ENCODE data around the gene ZC3H12D.
A peak's percentile ranks its signal among the peaks of the same experiment; 100 is the strongest.
"Not testable (repeated sequence)": the region's sequence is repeated elsewhere in the genome, so short reads cannot be mapped to it uniquely, and the experiment has no call there.

The ZC3H12D gene

DNA sequence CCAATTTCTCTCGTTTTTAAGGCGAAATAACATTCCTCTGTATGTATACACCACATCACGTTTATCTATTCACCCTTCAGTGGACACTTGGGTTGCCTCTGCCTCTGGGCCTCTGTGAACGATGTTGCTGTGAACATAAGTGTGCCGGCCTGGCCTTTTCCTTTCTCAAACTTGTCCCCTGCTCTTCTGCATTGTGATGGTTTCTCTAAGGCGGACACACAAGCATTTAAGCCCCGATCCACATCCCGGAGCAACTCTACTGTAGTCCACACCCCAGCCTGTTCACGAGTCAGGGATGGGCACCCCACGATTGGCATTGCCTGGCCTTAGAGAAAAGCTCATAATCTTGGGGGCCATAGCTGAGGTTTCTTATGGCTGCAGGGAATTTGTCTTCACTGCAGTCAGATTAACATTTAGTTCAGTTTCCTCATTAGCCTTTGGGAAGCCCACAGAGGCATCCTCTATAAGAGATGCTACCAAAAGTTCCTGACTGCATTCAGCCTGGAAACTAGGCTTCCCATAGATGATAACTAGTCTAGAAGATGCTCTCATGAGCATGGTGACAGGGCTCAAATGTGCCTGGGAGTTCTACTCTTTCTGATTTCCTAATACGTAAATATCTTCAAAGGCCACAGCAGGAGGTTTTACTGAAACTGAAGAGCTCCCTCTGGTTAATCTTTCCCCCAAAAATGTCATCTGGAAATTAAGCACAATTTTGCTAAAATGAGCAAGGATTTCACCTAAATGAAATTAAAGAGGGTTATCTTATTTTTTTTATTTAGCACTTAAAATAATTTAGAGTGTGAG lies 762 bp downstream of the ZC3H12D start:
- no peak for DNase-seq
- ATAC-seq = no peak

DNA sequence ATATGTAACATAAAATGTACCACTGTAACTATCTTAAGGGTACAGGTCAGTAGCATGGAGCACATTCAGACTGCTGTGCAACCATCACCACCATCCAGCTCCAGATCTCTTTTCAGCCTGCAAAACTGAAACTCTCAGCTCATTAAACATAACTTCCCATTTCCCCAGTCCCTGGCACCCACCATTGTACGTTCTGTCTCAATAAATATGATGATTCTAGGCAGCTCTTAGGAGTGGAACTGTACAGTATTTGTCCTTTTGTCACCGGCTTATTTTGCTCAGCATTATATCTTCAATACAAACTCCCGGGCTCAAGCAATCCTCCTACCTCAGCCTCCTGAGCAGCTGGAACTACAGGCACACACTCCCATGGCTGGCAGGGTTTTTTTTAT lies 1.5 kb downstream of the ZC3H12D start:
- no peak for ATAC-seq
- no peak for DNase-seq

DNA sequence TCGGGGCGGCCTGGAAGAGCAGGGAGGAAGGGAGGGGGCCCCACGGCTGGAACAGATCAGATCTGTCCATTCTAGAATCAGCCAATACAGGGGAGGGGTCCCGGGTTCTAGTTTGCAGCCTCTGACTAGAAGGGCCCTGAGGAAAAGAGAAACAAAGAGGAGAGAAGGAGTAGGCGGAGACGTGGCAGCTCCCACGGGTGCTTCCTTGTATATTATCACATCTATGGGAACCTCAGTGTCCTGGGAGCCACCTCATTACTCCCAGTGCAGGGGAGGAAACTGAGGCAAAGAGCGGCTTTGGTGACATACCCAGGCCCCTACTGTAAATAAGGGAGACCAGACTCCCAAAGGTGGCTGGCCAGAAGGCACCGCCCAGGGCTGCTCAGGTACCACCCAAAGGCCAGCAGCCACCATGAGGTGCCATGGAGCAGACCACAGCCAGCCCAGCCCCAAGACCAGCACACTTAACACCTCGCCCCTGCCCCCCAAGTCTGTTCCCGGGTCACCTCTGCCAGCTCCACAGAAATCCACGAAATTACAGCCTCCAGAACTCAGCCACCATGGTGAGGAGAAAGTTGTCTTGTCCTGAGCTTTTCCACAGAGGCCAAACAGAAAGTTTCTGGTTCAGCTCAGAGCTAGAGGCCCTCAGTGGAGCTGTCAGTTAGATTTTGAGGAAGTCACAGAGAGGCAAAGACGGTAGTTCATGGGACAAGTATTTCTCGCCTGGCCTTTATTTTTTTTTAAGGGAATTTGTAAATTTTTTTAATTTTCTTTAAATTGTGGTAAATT lies 2.1 kb downstream of the ZC3H12D start:
- ATAC-seq (no peak), DNase-seq (peak; percentile 46)

DNA sequence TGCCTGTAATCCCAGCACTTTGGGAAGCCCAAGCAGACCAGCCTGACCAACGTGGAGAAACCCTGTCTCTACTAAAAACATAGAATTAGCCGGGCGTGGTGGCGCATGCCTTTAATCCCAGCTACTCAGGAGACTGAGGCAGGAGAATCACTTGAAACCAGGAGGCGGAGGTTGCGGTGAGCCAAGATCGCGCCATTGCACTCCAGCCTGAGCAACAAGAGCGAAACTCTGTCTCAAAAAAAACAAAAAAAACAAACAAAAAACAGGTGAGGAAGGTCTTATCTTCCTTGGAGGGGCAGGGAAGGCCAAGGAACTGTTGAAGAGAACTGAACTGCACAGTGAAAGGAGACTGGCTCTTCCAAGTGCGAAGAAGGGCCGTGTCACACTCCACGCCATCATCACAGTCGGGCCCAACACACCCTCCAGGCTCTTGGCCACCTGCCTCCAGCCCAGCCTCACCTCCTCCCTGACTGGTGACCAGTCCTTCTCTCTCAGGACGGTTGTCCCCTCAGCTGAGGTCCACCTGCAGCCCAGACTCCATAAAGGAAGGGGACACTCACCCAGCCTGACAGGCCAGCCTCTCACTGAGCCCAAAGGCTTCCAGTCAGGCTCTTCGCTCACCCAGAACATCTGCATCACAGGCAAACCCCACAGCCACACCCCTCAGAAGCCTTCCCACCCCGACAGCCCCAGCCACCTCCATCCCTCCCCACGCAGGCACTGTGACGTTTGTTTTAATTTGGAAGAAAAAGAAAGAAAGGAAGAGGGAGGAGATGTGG lies 4.1 kb downstream of the ZC3H12D start:
- ATAC-seq (peak; percentile 14), DNase-seq (peak; percentile 59)

DNA sequence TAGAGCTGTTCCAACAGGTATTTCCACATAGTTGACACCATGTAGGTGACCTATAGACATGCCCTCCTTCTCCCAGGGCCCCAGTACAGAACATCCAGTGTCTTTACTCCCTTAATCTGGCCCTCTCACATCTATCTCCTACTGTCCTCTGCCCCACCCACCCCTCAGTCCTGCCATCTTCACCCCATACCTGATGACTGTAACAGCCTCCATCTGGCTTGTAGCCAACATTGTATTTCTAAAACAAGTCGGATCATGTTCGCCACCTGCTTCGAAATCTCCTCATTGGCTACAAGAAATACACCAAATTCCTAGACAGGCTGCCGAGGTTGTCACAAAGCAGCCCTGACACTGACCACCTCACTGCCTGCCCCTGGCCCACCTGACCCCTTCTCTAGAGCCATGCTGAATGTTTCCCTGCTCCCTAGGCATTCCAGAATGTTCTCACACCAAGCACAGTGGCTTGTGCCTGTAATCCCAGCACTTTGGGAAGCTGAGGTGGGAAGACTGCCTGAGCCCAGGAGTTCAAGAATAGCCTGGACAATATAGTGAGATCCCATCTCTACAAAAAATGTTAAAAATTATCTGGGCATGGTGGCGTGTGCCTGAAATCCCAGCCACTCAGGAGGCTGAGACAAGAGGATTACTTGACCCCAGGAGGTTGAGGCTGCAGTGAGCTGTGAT lies 6.0 kb downstream of the ZC3H12D start:
- DNase-seq (no peak), ATAC-seq (no peak)

DNA sequence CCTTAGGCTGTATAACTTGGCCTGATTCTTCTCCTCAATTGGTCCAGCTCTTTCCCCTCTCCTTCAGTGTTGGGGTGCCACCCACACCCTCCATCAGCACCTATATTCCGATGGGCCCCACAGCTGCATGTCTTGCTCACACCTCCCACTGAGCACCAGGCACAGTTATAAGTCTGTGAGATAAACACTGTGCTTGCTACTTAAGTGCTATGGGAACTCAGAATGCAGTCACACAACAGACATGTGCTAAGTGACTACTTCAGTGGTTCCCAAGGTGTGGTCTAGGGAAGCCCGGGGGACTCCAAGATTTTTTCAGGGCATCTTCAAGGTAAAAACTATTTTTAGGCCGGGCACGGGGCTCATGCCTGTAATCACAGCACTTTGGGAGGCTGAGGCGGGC lies 7.3 kb downstream of the ZC3H12D start:
- ATAC-seq (no peak), DNase-seq (no peak)

DNA sequence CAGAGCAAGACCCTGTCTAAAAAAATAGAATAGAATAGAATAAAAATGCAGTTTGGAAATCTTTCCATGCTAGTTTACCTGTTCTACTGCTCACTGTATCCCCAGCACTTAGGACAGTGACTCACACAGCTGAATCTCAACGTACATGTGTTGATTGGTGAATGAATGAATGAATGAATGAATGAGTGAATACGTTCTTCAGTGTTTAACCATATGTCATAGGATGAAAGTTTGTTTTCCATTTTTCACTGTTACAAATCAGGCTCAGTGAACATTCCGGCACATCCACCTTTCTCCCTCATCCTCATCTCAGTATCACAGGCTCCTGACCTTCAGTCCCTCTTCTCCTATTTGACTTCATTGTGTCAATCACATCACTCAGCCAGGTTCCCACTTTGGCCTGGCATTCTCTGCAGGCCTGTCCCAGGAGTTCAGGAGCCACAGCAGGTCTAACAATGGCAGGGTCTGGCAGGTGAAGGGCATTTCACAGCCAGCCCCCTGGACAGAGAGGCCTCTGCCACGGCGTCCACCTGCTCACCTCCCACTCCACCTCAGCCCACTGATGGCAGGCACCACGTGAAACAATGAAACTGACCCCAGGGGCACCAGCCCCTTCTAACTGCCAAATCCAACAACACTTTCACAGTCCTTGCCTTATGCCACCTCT lies 7.9 kb downstream of the ZC3H12D start:
- ATAC-seq (no peak), DNase-seq (no peak)

DNA sequence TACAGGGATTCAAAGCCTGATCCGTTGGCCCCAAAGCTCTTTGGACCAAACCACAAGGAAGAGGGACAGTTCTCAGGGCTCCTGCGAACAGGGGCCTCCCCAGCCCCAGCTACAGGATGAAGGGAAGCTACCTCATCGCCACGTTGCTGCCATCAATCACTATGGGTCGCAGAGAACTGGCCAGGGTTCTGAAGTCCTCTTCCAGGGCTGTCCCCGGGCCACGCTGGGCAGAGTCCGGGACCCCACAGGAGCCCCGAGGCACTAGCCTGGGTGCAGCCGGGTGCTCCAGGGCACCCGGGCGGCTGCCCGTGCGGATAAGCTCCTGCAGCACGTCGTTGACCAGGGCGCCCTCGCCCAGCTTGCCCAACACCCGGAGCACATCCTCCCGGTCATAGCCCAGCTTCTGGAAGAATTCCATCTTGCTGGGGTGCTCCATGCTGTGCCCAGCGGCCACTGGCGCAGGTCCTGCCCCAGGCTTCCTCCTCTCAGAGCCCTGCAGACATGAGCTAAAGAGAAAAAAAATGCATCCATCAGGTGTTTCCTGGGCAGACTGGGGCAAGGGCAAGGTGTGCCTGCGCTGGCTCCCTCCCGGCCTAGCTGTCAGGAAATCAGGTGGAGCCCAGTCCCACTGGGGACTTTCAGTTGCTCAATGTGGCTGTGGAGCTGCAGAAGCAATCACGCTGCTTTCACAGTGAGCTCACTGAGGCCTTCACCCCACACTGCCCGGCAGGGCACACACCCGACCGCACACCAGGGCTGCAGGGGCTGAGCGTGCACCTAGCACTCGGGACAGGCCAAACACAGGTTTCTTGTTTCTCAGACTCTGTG lies 10.5 kb downstream of the ZC3H12D start:
- ATAC-seq (no peak), DNase-seq (no peak)

DNA sequence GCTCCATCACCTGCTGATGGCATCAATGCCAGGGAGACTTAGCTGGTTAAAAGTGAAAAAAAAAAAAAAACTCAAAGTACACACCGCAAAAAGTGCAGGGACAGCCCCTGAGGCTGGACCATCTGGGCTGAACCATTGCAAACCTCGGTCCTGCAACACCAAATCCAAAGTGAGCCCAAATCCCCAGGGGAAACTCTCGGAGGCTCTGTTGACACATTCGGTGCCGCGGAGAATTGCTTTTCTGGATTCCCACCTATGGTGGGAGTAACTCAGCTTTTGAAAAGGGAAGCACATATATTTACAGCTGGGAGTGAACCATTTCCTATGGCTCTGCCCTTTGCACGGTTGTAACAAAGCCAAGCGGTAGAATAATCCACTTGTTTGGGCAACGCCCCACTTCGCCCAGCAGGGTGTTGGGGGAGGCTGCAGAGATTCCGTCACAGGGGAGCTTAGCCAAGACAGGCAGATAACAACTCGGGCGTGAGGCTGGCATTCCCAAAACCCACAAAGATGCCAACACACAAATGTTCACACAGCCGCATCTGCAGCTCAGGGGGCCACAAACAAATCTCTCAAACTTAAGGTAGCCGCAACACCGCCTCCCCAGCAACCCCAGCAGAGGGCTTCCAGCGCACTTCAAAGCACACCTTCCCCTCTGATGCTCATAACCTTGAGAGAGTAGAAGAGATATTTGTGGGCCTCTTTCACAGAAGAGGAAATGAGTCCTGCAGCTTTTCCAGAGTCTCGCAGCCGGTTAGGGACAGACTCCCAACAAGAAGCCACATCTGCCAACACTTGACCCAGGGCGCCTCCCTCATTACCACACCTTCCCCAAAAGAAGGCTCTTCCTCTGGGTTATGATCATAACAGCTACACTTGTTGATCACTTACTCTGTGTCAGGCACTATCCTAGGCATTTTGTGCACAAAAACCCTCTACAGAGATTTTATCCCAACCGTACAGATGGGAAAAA lies 11.4 kb downstream of the ZC3H12D start:
- no peak for ATAC-seq
- no peak for DNase-seq

DNA sequence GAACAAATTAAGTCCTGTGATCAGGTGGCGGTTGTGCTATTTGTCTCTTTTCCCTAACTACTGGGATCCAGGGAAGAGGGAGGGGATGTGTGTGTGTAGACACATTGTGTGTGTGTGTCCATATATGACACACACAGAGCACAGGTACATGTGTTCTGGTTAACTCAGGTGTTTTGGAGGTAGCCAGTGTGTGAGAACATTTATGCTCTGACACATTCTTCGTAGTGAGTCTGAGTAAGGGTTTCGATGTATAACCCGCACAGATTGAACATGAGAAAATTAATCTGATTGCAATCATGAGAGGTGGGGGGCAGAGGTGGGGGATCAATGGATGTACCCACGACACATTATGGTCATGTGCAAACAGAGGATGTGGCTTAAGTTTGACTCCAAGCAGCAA lies 12.6 kb downstream of the ZC3H12D start:
- ATAC-seq = no peak
- no peak for DNase-seq

DNA sequence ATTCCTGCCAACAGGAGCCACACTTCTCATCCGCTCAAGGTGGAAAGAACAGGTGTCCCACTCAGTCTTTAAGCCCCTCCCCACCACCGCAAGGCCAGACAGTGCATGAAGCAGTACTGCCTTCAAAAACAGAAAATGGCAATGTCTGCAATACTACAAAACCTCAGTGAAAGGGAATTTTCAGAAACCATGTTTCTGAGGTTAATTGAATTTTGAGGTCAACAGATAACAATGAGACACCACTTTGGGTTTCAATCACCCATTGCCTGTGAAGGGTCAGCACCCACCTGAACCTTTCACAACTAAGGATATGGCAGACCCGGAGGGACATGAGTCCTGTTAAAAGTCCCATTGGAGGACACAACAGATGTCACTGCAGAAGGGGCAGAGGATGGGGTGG lies 13.0 kb downstream of the ZC3H12D start:
- DNase-seq = no peak
- ATAC-seq = peak; percentile 47

DNA sequence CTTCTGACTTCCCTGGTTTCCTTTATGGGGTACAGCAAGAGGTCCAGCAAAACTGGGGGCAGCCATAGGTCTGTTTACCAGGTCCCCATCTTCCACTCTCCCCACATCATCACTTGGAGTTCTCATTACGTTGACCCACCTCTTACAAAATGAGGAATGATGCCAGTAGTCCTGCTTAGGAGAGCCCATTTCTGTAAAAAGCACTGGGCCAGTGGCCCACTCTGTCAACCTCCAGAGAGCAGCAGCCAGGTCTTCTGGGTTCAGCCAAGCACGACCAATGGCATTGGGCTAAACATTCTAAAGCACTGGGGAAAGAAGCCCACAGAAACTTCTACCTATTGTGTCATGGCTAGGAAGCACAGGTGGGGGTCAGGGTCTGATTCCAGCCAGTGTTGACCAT lies 13.9 kb downstream of the ZC3H12D start:
- ATAC-seq = no peak
- no peak for DNase-seq

DNA sequence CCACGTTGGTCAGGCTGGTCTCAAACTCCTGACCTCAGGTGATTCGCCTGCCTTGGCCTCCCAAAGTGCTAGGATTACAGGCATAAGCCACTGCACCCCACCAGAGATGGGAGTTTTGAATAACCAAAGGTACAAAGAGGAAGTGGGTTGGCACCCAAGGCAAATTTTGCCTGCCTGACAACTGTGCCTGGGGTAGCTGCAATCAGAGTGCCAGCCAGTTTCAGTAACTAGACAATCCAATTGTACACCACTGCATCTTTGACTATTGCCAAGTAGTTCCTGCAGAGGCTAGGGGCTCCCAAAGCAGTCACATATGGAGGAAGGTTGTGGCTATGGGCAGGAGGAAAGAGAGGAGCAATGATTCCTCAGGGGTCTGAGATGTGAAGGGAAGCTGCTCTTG lies 16.6 kb downstream of the ZC3H12D start:
- ATAC-seq = peak; percentile 20

DNA sequence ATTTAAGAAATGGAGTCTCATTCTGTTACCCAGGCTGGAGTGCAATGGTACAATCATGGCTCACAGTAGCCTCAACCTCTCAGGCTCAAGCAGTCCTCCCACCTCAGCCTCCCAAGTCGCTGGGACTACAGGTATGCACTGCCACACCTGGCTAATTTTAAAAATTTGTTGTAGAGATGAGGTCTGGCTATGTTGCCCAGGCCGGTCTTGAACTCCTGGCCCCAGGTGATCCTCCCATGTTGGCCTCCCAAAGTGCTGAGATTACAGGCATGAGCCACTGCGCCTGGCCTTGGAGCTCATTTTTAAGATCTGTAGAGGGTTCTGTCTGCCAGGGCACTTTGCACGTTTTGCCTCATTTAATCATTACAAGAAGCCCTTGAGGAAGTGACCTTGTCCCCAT lies 17.5 kb downstream of the ZC3H12D start:
- ATAC-seq (no peak), DNase-seq (no peak)

More for the DNA sequence above, 16.6 kb downstream of the ZC3H12D start:
- DNase-seq = no peak

DNA sequence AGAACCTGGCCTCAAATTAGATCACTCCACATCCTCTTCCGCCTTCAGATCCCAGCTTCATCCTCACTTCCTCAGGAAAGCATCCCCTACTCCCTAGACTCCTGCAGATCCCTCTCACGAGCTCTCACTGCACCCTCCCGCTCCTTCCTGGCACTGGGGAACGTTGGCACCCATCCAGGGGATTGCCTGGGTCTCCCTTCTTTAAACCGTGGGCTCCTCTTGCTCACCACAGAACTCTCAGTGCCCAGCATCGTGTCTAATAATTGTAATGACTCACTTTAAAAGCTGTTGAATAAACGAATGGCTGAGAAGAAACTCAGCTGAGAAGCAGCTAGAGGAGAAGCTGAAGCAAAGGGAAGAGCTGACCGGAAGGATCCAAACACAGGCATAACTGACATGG lies 20.4 kb downstream of the ZC3H12D start:
- no peak for DNase-seq
- ATAC-seq = no peak

DNA sequence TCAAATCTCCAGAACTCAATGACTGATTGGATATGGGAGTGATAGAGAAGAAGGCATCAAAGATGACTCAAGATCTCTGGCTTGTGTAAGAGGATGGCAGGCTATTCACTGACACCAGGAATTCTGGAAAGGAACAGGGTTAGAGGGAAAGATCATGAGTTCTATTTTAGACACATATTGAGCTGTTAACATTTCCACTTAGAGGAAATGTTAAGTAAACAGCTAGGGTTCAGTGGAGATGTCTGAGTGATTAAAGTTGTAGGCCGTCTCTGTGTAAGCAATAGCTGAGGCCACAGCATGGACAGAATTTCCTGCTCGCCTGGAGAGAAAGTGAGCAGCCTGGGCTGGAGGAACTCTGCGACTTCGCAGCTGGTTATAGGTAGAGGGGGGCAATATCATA lies 21.0 kb downstream of the ZC3H12D start:
- DNase-seq = no peak
- ATAC-seq = no peak

DNA sequence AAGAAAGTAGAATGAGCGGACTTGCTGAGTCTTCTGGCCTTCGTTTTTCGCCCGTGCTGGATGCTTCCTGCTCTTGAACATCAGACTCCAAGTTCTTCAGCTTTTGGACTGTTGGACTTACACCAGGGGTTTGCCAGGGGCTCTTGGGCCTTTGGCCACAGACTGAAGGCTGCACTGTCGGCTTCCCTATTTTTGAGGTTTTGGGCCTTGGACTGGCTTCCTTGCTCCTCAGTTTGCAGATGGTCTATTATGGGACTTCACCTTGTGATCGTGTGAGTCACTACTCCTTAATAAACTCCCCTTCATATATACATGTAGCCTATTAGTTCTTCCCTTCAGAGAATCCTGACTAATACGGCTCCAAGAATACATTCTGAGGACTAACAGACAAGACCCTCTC lies 22.1 kb downstream of the ZC3H12D start:
- not testable (repeated sequence) for DNase-seq, ATAC-seq

DNA sequence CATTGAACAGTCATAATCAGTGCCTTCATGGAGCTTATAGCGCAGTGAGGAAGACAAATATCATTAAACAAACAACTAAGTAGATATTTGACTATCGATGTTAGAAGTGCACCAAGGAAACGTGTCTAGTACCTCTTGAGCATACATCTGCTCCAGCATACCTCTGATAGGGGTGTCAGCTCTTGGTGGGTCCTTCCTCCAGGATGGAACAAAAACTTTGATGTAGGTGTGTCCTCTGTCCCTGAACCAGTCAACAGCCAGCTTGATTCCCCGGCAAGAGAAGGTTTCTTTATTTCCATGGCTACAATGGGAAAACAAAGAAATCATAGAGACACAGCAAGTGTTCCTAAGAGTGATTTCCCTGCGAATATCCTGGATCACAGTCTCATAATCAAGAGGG lies 23.1 kb downstream of the ZC3H12D start:
- ATAC-seq = no peak
- DNase-seq = no peak

DNA sequence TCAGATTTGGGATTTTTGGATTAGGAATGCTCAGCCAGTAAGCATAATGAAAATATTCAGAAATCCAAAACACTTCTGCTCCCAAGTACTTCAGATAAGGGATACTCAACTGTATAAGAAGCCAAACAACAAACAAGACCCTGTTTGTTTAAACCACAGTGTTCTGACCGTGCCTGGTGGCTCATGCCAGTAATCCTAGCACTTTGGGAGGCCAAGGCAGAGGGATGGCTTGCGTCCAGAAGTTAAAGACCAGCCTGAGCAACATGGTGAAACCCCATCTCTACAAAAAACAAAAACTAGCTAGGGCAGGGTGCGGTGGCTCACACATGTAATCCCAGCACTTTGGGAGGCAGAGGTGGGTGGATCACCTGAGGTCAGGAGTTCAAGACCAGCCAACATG lies 24.6 kb downstream of the ZC3H12D start:
- DNase-seq, ATAC-seq: not testable (repeated sequence)

DNA sequence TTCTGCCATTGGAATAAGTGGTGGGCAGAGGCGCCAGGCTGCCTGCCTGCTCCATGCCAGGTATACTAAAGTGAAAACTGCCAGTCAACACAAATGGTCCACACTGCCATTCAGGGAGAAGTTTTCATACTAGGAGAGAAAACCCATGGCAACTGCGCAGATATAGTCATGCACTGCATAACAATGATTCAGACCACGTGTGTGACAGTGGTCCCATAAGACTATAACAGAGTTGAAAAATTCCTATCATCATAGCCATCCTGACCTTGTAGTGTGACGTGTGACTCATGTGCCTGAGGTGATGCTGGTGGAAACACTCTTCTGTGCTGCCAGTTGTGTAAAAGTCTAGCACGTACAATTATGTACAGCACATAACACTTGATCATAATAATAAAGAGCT lies 25.1 kb downstream of the ZC3H12D start:
- no peak for ATAC-seq
- no peak for DNase-seq

All from stimulated activated naive CD8-positive, alpha-beta T cell treated with anti-CD3 and anti-CD28 coated beads, Interleukin-15, Interleukin-2, amounts not matched to agents 100 U/mL and 50 U/mL, for 24 hours (primary cell).